HepG2 (cell line): ENCODE data around the gene TMEM267. TPM values are rescaled to one million over a fixed set of nuclear protein-coding genes. Genes with fewer than 3 reads are reported as not detected.

Experiments
- ASH2L ChIP-seq: fragments of 300-600, 200-600 bp; sonication (generic); IDR thresholded peaks from 2 replicates; pipeline ENCODE4 v1.7.0; 2017; ENCODE audit warnings: low read depth, mild to moderate bottlenecking, moderate library complexity, mixed read lengths, low read length; ENCODE audit not compliant: insufficient read length
- FOSL2 ChIP-seq: sonication (generic); formaldehyde crosslinking; IDR thresholded peaks from 2 replicates; pipeline ENCODE4 v1.4.0; 2020; ENCODE audit warnings: missing genetic modification reagents
- HHEX ChIP-seq: IDR thresholded peaks from 2 replicates; pipeline ENCODE4 v1.6.1; 2016; ENCODE audit warnings: control low read depth
- HNRNPUL1 ChIP-seq: fragments of 200-400 bp; formaldehyde crosslinking; IDR thresholded peaks from 2 replicates; pipeline ENCODE4 v1.6.1; 2017; ENCODE audit warnings: low read depth, mild to moderate bottlenecking, low read length, moderate library complexity
- HOXA3 ChIP-seq: sonication (generic); formaldehyde crosslinking; IDR thresholded peaks from 2 replicates; pipeline ENCODE4 v1.5.0; 2020; ENCODE audit warnings: missing genetic modification reagents
- KAT8 ChIP-seq: IDR thresholded peaks from 2 replicates; pipeline ENCODE4 v1.6.1; 2016; ENCODE audit warnings: missing genetic modification reagents, missing compliant biosample characterization
- KLF9 ChIP-seq: IDR thresholded peaks from 2 replicates; pipeline ENCODE4 v1.6.1; 2016; ENCODE audit warnings: low read depth
- NFIC ChIP-seq: IDR thresholded peaks from 2 replicates; pipeline ENCODE4 v1.6.1; 2012; ENCODE audit warnings: mild to moderate bottlenecking, low read length, inconsistent platforms
- NFKBIZ ChIP-seq: IDR thresholded peaks from 2 replicates; pipeline ENCODE4 v1.6.1; 2018; ENCODE audit warnings: missing genetic modification reagents, missing compliant biosample characterization
- PAF1 ChIP-seq: IDR thresholded peaks from 2 replicates; pipeline ENCODE4 v1.6.1; 2016; ENCODE audit warnings: missing genetic modification reagents, missing compliant biosample characterization
- SMARCC2 ChIP-seq: fragments of 450-650 bp; IDR thresholded peaks from 2 replicates; pipeline ENCODE4 v1.6.1; 2017; ENCODE audit warnings: antibody characterized with exemption, mild to moderate bottlenecking
- XBP1 ChIP-seq: sonication (generic); formaldehyde crosslinking; IDR thresholded peaks from 2 replicates; pipeline ENCODE4 v1.5.0; 2020; ENCODE audit warnings: missing genetic modification reagents
- ZBTB37 ChIP-seq: sonication (generic); formaldehyde crosslinking; IDR thresholded peaks from 2 replicates; pipeline ENCODE4 v1.4.0; 2020; ENCODE audit warnings: mild to moderate bottlenecking, missing genetic modification reagents
- ZNF350 ChIP-seq: sonication (generic); formaldehyde crosslinking; IDR thresholded peaks from 2 replicates; pipeline ENCODE4 v1.4.0; 2020; ENCODE audit warnings: mild to moderate bottlenecking, low read depth, missing genetic modification reagents, borderline replicate concordance
- ZNF510 ChIP-seq: sonication (generic); formaldehyde crosslinking; IDR thresholded peaks from 2 replicates; pipeline ENCODE4 v1.4.0; 2020; ENCODE audit warnings: low read depth, mild to moderate bottlenecking, missing genetic modification reagents
- ZNF556 ChIP-seq: sonication (generic); formaldehyde crosslinking; IDR thresholded peaks from 2 replicates; pipeline ENCODE4 v1.4.0; 2020; ENCODE audit warnings: mild to moderate bottlenecking, missing genetic modification reagents, borderline replicate concordance
- ZXDC ChIP-seq: sonication (generic); formaldehyde crosslinking; IDR thresholded peaks from 2 replicates; pipeline ENCODE4 v1.5.0; 2020; ENCODE audit warnings: mild to moderate bottlenecking, missing genetic modification reagents
- polyA plus RNA-seq, 8 experiments: library from polyadenylated mRNA; depleted of rRNA in 3 of 8; stranded (reverse) in 7 of 8; unstranded in 1 of 8; fragments of >200 nt; fragmentation: Illumina TruSeq in 4 of 8; extraction: Trizol in 4 of 8; gene quantifications; 2 replicates each; pipeline versions ENCODE4 v1.2.1 to v1.2.3, GENCODE V29; 2011 to 2016; ENCODE audit warnings: low read depth in 4 of 8, missing spikeins in 1 of 8, mixed read lengths in 1 of 8; ENCODE audit not compliant: insufficient read depth in 1 of 8
- total RNA-seq, 5 experiments: library from RNA; depleted of rRNA; stranded (reverse); fragments of >200 nt; fragmentation: Illumina TruSeq; extraction: Trizol; gene quantifications; 2 replicates each; pipeline ENCODE4 v1.2.3, GENCODE V29; 2016; ENCODE audit warnings: low read depth in 1 of 5
- TF ChIP-seq, protein P1 (sequence below): IDR thresholded peaks from 2 replicates; pipeline ENCODE4 v1.6.1; 2016; ENCODE audit warnings: low read depth, missing genetic modification reagents, missing compliant biosample characterization

TMEM267 gene
- total and polyA plus RNA-seq, 2 of the 13 experiments (the other 11 are each of a cell fraction or from before 2014, with no cell fraction given), result 8.9 to 12.6 TPM

- TF ChIP-seq XBP1 (CRISPR knock-in tag) (no peak), NFIC (peak; percentile 92), ZNF350 (CRISPR knock-in tag) (peak; percentile 85; the same call in 1 of the 2 replicates), ASH2L (peak; percentile 67), ZNF556 (peak; percentile 79; the same call in 1 of the 2 replicates), HNRNPUL1 (no peak), ZNF510 (CRISPR knock-in tag) (no peak), ZXDC (no peak), NFKBIZ (CRISPR knock-in tag) (peak; percentile 88; the same call in 1 of the 2 replicates), SMARCC2 (no peak), HOXA3 (CRISPR knock-in tag) (peak; percentile 86), KAT8 (CRISPR knock-in tag) (peak; percentile 91), KLF9 (no peak), HHEX (CRISPR knock-in tag) (peak; percentile 36; the same call in 1 of the 2 replicates), ZBTB37 (no peak), PAF1 (CRISPR knock-in tag) (no peak), FOSL2 (CRISPR knock-in tag) (peak; percentile 83)
- TF ChIP-seq, protein P1, sequence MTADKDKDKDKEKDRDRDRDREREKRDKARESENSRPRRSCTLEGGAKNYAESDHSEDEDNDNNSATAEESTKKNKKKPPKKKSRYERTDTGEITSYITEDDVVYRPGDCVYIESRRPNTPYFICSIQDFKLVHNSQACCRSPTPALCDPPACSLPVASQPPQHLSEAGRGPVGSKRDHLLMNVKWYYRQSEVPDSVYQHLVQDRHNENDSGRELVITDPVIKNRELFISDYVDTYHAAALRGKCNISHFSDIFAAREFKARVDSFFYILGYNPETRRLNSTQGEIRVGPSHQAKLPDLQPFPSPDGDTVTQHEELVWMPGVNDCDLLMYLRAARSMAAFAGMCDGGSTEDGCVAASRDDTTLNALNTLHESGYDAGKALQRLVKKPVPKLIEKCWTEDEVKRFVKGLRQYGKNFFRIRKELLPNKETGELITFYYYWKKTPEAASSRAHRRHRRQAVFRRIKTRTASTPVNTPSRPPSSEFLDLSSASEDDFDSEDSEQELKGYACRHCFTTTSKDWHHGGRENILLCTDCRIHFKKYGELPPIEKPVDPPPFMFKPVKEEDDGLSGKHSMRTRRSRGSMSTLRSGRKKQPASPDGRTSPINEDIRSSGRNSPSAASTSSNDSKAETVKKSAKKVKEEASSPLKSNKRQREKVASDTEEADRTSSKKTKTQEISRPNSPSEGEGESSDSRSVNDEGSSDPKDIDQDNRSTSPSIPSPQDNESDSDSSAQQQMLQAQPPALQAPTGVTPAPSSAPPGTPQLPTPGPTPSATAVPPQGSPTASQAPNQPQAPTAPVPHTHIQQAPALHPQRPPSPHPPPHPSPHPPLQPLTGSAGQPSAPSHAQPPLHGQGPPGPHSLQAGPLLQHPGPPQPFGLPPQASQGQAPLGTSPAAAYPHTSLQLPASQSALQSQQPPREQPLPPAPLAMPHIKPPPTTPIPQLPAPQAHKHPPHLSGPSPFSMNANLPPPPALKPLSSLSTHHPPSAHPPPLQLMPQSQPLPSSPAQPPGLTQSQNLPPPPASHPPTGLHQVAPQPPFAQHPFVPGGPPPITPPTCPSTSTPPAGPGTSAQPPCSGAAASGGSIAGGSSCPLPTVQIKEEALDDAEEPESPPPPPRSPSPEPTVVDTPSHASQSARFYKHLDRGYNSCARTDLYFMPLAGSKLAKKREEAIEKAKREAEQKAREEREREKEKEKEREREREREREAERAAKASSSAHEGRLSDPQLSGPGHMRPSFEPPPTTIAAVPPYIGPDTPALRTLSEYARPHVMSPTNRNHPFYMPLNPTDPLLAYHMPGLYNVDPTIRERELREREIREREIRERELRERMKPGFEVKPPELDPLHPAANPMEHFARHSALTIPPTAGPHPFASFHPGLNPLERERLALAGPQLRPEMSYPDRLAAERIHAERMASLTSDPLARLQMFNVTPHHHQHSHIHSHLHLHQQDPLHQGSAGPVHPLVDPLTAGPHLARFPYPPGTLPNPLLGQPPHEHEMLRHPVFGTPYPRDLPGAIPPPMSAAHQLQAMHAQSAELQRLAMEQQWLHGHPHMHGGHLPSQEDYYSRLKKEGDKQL, result peak; percentile 84
Measured at GRCh38 chr5:43432486-43433375, 50.9 kb downstream of the TMEM267 start (continued).
